Peyer's patch (tissue), 4 donors: ENCODE results near the gene ALAS1. TPM values are rescaled to one million over a fixed set of nuclear protein-coding genes. Genes with fewer than 3 reads are reported as not detected.
A peak's percentile ranks its signal among the peaks of the same experiment; 100 is the strongest.

Source experiments
- DNase-seq, 3 donors: peaks; one replicate each; pipeline ENCODE4 v3.0.0-alpha.2; 2017 to 2019
- H3K27ac ChIP-seq, 4 donors: fragments of 200-600 bp; sonication (generic); one replicate each; pipeline ENCODE4 v1.5.1; 2016 to 2019
- H3K27me3 ChIP-seq, 2 donors: fragments of 200-600 bp; sonication (generic); one replicate each; pipeline ENCODE4 v1.5.1; 2019
- H3K36me3 ChIP-seq, 3 donors: fragments of 200-600 bp; sonication (generic); one replicate each; pipeline ENCODE4 v1.5.1; 2016 to 2019
- H3K4me1 ChIP-seq, 4 donors: fragments of 200-600 bp; sonication (generic); one replicate each; pipeline ENCODE4 v1.5.1; 2016 to 2019
- H3K4me3 ChIP-seq, 4 donors: fragments of 200-600 bp; sonication (generic); 1 replicate in 3 of 4; 2 replicates in 1 of 4; pipeline ENCODE4 v1.5.1; 2016 to 2019; ENCODE audit warnings: mild to moderate bottlenecking in 1 of 4
- H3K9me3 ChIP-seq, 4 donors: fragments of 200-600 bp; sonication (generic); one replicate each; pipeline ENCODE4 v1.5.1; 2016 to 2019; ENCODE audit warnings: mild to moderate bottlenecking in 1 of 4
- CTCF ChIP-seq, 6 experiments: fragments of 450-650 bp in 4 of 6; fragments of 200-600 bp in 2 of 6; sonication (generic) in 1 of 6; IDR thresholded peaks; one replicate each; pipeline ENCODE4 v1.5.1; 2017 to 2019; ENCODE audit warnings: antibody characterized with exemption in 6 of 6, mild to moderate bottlenecking in 3 of 6, moderate library complexity in 1 of 6
- POLR2A ChIP-seq, 2 donors: fragments of 450-650 bp; IDR thresholded peaks; one replicate each; pipeline ENCODE4 v1.5.1; 2017; ENCODE audit warnings: antibody characterized with exemption in 2 of 2, mild to moderate bottlenecking in 2 of 2, moderate library complexity in 2 of 2
- total RNA-seq, 4 donors: library from RNA; depleted of rRNA; stranded (reverse); fragments of >200 nt; gene quantifications; one replicate each; pipeline ENCODE4 v1.1.0, GENCODE V29; 2016

The ALAS1 gene
- total RNA-seq, 4 donors from 2014 or later, result 73.3 to 92.8 (median 89.8) TPM

- H3K27ac ChIP-seq, result peak overlapping the region in 1 of 4 donors; percentile 68
- no peaks in the 10 kb centered on the region for H3K9me3 ChIP-seq
- H3K4me3 ChIP-seq, result no peak overlapping the region
- no peaks in the 10 kb centered on the region for H3K27me3 ChIP-seq
- peaks cover 12 to 44% (median 37%) of the 10 kb centered on the region in 4 donors for H3K4me1 ChIP-seq
- no peak for DNase-seq
- no peaks in the 10 kb centered on the region for H3K36me3 ChIP-seq
- TF ChIP-seq CTCF (IDR thresholded peaks at IDR 0.05), result no peak
- TF ChIP-seq POLR2A (IDR thresholded peaks at IDR 0.05), result no peak
These were observed 23.2 kb downstream of the ALAS1 start for GRCh38 chr3:52221141-52221562.

- H3K9me3 ChIP-seq, result no peaks in the 10 kb centered on the region
- no peaks in the 10 kb centered on the region for H3K27me3 ChIP-seq
- H3K4me3 ChIP-seq, result no peak overlapping the region
- peak in 2 of 3 donors; percentile 52 to 64 for DNase-seq
- no peaks in the 10 kb centered on the region for H3K36me3 ChIP-seq
- no peak for TF ChIP-seq CTCF (IDR thresholded peaks at IDR 0.05)
- no peak for TF ChIP-seq POLR2A (IDR thresholded peaks at IDR 0.05)
- peaks cover 7 to 43% (median 38%) of the 10 kb centered on the region in 4 donors for H3K4me1 ChIP-seq
- peak overlapping the region in 1 of 4 donors; percentile 68 for H3K27ac ChIP-seq
These were observed 23.8 kb downstream of the ALAS1 start for GRCh38 chr3:52221563-52222318.

GRCh38 chr3:52222319-52223221 is 24.6 kb downstream of the ALAS1 start:
- no peak overlapping the region for H3K4me3 ChIP-seq
- DNase-seq, result no peak
- H3K27me3 ChIP-seq, result no peaks in the 10 kb centered on the region
- TF ChIP-seq POLR2A (IDR thresholded peaks at IDR 0.05) (no peak), CTCF (IDR thresholded peaks at IDR 0.05) (no peak)
- H3K27ac ChIP-seq, result peak overlapping the region in 1 of 4 donors; percentile 84
- peaks cover 0 to 1% (median 0%) of the 10 kb centered on the region in 3 donors for H3K36me3 ChIP-seq
- H3K9me3 ChIP-seq, result no peaks in the 10 kb centered on the region
- peaks cover 6 to 42% (median 32%) of the 10 kb centered on the region in 4 donors for H3K4me1 ChIP-seq

GRCh38 chr3:52223449-52224408 is 25.8 kb downstream of the ALAS1 start:
- H3K27me3 ChIP-seq, result no peaks in the 10 kb centered on the region
- H3K36me3 ChIP-seq, result peaks cover 0 to 13% (median 0%) of the 10 kb centered on the region in 3 donors
- H3K9me3 ChIP-seq, result no peaks in the 10 kb centered on the region
- TF ChIP-seq CTCF (IDR thresholded peaks at IDR 0.05), result no peak
- no peak for TF ChIP-seq POLR2A (IDR thresholded peaks at IDR 0.05)
- H3K27ac ChIP-seq, result peak overlapping the region in 1 of 4 donors; percentile 84
- DNase-seq, result no peak
- H3K4me3 ChIP-seq, result peak overlapping the region in 2 of 4 donors; percentile 25 to 41
- H3K4me1 ChIP-seq, result peaks cover 0 to 32% (median 20%) of the 10 kb centered on the region in 4 donors
